GM18499 (cell line): Measurements from ENCODE around the gene CYB561D2.

Source experiments
- ATAC-seq: cut with Tn5 transposase; IDR thresholded peaks from one replicate; pipeline ENCODE4 v1.9.1; 2021; ENCODE audit warnings: moderate number of reproducible peaks; ENCODE audit not compliant: insufficient read depth, unreplicated experiment

CYB561D2 gene

GRCh38 chr3:50340448-50341329 lies 10.0 kb upstream of the CYB561D2 start, which contains the start of gene RASSF1:
Gene RASSF1, minus strand, starts transcription at chr3:50340836. Its CDS starts 31 bp downstream, at chr3:50340805.
- ATAC-seq = no peak

- ATAC-seq = no peak
These were observed 9.1 kb upstream of the CYB561D2 start for GRCh38 chr3:50341537-50341936.

- ATAC-seq = no peak
These were observed 8.5 kb upstream of the CYB561D2 start for GRCh38 chr3:50341996-50342650.

DNA sequence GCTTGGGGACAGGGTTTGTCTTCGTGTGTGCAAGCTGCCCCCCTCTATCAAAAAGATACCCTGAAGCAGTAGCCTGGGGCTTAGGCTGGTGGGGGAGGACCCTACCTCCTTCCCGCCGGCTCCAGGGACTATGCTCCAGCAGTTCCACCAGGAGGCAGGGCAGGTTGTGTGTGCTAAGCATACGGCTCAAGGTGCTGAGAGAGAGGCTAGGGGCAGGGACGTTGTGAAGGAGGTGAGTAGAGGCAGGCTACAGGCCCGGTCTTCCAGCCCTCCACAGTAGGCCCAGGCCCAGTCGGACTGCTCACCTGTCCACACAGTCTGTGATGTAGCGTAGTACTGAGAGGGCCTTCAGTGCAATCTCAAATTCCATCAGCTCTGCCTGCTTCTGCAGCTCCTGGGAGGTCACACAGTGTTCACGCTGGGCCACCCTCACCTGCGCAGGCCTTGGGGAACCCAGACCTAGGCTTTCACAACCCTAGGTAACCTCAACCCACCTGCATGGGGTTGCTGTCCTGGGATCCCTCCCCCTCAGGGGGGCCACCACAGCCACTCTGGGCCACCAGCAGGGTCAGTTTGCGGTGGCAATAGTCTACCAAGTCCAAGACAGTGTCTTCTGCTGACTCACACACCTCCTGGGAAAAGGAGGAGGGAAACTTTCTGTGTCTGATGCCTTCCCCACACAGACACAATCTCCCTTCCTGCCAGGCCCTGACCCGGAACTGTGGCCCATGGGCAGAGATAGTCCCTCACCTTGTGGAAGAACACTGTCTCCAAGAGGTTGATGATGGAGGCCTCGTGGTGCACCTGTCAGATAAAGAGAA lies 7.6 kb upstream of the CYB561D2 start:
- no peak for ATAC-seq

DNA sequence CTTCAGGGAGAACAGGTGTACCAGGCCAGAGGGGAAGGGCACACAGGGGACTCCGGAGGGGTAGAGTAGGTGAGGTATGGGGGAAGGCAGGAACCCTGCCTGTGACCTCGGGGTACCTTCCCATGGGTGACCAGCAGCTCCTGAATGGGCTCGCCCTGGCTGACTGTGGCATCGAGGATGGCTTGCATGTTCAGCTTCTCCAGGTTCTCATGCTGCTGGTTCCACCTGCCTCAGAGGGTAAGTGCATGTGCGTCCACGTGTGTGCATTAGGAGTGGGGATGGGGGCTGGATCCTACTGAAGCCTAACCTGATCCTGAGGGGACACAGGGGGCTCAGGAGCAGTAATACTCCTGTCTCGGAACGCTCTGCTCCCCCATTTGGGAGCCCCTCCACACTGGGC lies 5.7 kb upstream of the CYB561D2 start:
- no peak for ATAC-seq

DNA sequence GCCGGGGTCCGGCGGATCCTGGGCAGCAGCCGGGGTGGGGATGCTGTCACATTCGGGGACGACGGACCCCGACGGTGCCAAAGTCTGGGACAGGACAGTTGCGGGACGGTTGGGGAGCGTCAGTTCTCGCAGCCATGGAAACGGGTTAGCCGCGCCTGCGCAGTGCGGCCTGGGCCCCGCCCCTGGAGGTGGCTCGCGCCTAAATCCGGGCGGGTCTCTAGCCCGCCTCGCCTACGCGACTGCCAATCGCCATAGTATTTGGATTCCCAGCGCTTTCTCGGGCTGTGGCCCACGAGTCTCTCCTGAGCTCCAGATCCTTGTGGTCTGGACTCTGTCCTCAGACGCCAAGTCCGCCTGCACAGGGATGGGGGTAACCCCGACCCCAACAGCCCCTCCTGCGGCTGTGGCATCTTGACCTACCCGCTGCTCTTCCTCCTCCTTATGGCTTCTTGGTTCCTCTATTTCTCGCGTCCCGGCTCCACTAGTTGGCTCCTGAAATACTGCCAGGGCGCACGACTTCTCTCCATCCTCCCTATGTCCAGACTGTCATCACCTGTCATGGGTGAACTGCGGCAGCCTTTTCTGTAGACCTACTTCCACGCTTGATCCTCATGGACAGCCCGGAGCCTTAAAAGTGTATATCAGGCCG lies 5.0 kb upstream of the CYB561D2 start, which contains the start of gene ZMYND10:
ZMYND10 (minus strand) TSS at position 147 of the 649 bp plus-strand sequence. CDS start 153 bp downstream, outside the sequence.
- ATAC-seq = no peak

DNA sequence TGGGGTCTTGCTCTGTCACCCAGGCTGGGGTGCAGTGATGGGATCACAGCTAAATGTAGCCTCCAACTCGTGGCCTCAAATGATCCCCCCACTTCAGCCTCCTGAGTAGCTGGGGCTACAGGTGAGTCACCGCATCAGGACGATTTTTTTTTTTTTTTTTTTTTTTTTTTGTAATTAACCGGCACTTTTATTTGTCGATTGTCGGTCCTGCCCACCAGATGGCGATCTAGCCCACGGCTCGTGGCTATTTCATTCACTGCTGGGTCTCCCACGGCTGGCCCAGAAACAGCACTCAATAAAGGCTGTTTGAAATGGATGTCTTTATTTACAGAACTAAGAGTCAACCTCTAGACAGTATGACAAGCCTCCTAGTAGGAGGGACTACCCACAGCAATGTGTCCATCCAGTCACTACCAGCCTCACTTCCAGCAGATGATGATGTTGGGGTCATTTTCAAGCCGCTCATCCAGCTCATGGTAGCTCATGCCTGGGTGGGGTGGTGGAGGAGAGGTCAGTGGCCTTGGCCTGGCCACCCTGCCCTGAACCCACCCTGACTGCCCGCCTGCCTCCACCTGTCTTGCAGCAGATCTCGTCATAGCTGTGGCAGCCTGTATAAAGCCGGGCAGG lies 3.4 kb upstream of the CYB561D2 start:
- no peak for ATAC-seq

DNA sequence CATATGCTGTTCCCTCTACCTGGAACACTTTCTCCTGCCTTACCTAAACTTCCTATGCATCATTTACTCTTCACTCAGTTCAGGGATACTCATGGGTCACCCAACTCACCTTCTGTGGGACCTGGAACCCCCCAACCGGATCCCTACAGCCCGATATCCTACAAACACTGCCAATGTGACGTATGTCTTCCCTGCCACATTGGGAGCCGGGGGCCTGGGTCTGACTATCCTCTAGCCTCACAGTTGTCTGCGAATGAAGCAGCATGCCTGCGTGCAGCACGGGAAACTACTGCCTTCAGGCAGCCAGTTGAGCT lies 492 bp upstream of the CYB561D2 start:
- ATAC-seq = no peak

- ATAC-seq = no peak
These were observed 648 bp downstream of the CYB561D2 start for GRCh38 chr3:50351323-50351697.

GRCh38 chr3:50352781-50353180 lies 2.1 kb downstream of the CYB561D2 start:
- no peak for ATAC-seq

GRCh38 chr3:50353245-50354004 lies 2.8 kb downstream of the CYB561D2 start:
- no peak for ATAC-seq

- ATAC-seq = no peak
These were observed 3.6 kb downstream of the CYB561D2 start for GRCh38 chr3:50354186-50354764.

GRCh38 chr3:50354850-50355249 lies 4.2 kb downstream of the CYB561D2 start:
- ATAC-seq = no peak

- ATAC-seq = no peak
These were observed 5.3 kb downstream of the CYB561D2 start for GRCh38 chr3:50355829-50356552.

DNA sequence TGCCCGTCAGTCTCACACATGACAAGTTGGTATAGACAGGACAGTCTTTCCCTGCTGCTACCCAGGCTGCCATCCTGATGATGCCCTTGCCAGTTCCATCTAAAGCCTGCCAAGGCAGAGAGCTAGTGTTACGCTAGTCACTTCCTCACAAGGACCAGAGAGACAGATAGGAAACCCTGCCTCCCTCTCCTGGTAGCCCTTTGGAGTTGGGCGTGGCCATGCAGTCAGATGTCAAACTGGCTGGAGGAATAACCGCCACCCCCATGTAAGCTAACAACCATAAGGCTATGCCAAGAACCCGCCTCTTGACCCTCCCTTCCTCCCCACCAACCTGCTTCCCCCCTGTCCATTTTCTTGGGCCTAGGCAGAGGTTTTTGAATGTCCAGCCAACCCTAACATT lies 5.9 kb downstream of the CYB561D2 start:
- no peak for ATAC-seq

DNA sequence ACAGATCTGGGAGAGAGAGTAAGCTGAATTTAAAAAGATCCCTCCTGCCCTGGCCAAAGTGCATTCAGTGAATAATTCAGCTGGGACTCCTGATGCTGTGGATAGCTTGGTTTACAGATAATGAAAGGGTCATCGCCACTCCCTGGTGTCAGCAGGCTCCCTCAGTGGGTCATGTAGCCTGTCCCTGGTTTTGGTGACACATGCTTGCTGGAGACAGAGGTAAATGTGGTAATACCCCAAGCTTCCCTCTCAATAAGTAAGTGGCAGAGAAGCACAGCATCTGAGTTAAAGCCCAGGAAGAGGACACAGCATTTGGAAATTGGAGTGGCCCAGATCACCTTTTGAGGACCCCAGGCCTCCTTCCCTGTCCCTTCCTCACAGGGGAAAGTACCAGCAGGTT lies 6.8 kb downstream of the CYB561D2 start:
- ATAC-seq = no peak

GRCh38 chr3:50358355-50358910 lies 7.8 kb downstream of the CYB561D2 start:
- ATAC-seq = no peak
